Memory B cell (primary cell): ENCODE measurements around the gene TSPAN1.
A peak's percentile ranks its signal among the peaks of the same experiment; 100 is the strongest.

ENCODE experiments used
- ATAC-seq: fragments of 150-1000 bp; cut with Tn5 transposase; 2 replicates; pipeline ENCODE4 v1.10.0; 2021; ENCODE audit warnings: low read depth, mild to moderate bottlenecking, moderate library complexity
- DNase-seq, 2 donors: peaks; one replicate each; pipeline ENCODE4 v3.0.0; 2022; ENCODE audit warnings: low spot score in 2 of 2
- H3K27ac Mint-ChIP-seq: one replicate; pipeline ENCODE4 v1.8.0; 2022; ENCODE audit warnings: mild to moderate bottlenecking, moderate library complexity, mixed read lengths
- H3K27me3 Mint-ChIP-seq: one replicate; pipeline ENCODE4 v1.8.0; 2022; ENCODE audit warnings: mixed read lengths
- H3K36me3 Mint-ChIP-seq: one replicate; pipeline ENCODE4 v1.8.0; 2022; ENCODE audit warnings: mild to moderate bottlenecking, mixed read lengths
- H3K4me1 Mint-ChIP-seq: one replicate; pipeline ENCODE4 v1.8.0; 2022; ENCODE audit warnings: mixed read lengths
- H3K4me3 Mint-ChIP-seq: one replicate; pipeline ENCODE4 v1.8.0; 2022; ENCODE audit warnings: mild to moderate bottlenecking, moderate library complexity, mixed read lengths
- H3K9me3 Mint-ChIP-seq: one replicate; pipeline ENCODE4 v1.8.0; 2022; ENCODE audit warnings: mixed read lengths

Gene TSPAN1

DNA sequence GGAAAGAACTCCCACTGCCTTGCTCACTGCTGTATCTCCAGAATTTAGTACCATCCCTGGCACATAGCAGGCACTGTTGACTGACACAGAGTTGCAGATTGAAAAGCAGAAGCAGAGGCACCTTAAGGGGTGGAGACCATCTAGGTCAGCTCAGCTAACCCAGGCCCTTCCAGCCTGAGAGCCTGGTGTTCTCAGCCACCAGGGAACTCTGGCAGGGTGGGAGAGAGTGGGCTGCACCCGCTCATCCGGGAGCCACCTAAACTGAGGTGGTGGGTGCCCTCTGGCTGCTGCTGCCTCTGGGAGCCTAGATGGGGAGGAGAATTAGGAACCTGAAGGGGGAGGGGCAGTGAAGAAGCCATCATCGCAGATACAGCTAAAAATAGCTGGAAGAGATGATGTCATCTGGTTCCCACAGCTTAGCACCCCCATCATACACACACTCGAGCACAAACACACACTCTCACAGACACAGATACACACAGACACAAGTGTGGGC lies 1.5 kb upstream of the TSPAN1 start:
- ATAC-seq (peak; percentile 84), DNase-seq (no peak)
- Mint-ChIP-seq H3K4me1 (peaks cover 19% of the 10 kb centered on the region), H3K9me3 (no peaks in the 10 kb centered on the region), H3K36me3 (no peaks in the 10 kb centered on the region), H3K27ac (no peak overlapping the region), H3K4me3 (no peak overlapping the region), H3K27me3 (peaks cover 1% of the 10 kb centered on the region)

DNA sequence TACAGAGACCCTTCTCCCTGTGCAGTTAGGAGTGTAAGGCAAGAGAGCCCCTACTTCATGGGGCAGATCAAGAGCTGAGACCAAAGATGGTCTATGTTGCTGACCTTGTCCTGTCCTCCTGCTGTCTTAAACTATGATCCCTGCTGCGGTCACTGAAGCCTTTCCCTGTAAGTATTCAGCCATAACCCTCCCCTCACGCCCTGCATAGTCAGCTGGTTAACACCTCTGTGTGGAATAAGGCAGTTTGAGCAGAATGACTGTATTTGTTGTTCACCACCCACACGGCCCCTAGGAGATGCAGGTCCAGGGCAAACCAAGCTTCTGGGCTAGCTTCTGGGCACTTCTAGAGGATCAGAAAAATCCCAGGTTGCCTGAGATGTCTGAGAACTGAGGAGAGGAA lies 356 bp downstream of the TSPAN1 start:
- ATAC-seq (no peak), DNase-seq (no peak)
- peaks cover 19% of the 10 kb centered on the region for H3K4me1 Mint-ChIP-seq
- no peaks in the 10 kb centered on the region for H3K9me3 Mint-ChIP-seq
- no peaks in the 10 kb centered on the region for H3K36me3 Mint-ChIP-seq
- peaks cover 1% of the 10 kb centered on the region for H3K27me3 Mint-ChIP-seq
- H3K4me3 Mint-ChIP-seq, result no peak overlapping the region
- H3K27ac Mint-ChIP-seq, result no peak overlapping the region

DNA sequence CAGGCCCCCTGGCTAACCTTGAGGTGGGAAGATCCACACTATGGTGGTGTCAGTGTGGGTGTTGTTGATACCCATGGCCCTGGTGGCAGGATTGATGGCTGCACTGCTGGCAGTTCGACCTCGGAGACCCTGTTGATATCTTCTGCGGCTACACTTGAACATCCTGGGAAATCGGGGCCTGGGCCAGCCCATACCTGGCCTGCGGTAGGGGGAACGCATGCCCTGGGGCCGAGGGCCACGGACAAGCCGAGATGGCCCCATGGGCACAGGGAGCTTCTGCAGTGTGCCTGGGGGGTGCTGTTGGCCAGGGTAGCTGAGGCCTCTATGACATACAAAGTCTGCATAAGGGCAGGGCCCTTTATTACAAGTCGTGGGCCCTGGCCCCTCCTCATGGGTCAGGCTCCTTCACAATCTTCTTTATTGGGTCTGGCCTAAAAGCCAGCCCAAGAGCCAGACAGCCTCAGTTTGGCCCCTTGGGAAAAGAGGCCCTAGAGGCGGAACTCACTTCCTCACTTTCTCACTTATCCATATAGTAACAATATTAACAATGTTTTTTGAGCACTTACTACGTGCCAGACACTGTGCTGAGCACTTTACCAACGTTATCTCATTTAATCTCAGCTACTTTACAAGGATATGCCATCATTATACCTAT lies 1.5 kb downstream of the TSPAN1 start, which contains the start of gene P3R3URF:
P3R3URF (minus strand) TSS at position 278 of the 655 bp plus-strand sequence; CDS start at position 261, 17 bp downstream.
- DNase-seq, result no peak
- peaks cover 12% of the 10 kb centered on the region for H3K4me1 Mint-ChIP-seq
- no peak within 1 kb of the TSS for H3K4me3 Mint-ChIP-seq
- ATAC-seq, result no peak
- H3K27me3 Mint-ChIP-seq, result peaks cover 1% of the 10 kb centered on the region
- no peak within 1 kb of the TSS for H3K27ac Mint-ChIP-seq
- no peaks in the 10 kb centered on the region for H3K9me3 Mint-ChIP-seq
- H3K36me3 Mint-ChIP-seq, result no peaks in the 10 kb centered on the region

DNA sequence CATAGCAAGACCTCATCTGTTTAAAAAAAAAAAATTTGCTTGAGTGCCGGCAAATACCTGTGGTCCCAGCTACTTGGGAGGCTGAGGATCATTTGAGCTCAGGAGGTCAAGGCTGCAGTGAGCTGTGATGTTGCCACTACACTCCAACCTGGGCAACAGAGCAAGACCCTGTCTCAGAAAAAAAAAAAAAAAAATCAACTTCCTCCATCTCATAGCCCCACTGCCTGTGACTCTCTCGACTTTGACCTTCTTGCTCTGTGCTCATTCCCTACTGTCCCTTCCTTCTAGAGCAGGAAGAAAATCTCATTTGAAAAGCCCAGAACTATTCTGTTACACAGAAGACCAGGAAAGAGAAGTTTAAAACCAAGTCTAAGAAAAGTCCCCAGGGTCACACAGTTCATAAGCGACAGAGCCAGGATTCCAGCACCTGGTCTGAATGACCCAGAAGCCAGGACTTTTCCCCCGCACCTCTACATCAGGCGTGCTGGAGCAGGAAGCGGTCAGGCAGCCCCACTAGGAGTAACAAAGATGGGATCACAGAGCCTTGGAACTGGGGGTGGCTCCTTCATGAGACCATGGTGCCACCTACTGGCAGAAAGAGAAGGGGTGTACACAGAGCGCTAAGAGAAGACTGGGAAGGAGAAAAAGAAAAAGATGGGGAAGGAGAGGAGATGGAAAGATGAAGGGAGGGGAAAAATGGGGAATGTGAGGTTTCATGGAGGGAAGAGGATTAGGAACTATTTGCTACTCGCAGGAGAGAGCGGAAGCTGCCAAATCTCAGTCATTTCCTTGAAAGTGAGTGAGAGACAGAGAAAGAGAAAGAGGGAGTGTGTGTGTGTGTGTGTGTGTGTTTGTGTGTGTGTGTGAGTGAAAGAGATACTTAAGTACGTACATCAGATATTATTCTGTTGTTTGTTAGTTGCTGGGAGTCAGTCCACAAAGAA lies 4.5 kb downstream of the TSPAN1 start:
- Mint-ChIP-seq H3K4me1 (peaks cover 9% of the 10 kb centered on the region), H3K4me3 (no peak overlapping the region), H3K36me3 (no peaks in the 10 kb centered on the region), H3K9me3 (no peaks in the 10 kb centered on the region), H3K27ac (no peak overlapping the region), H3K27me3 (no peaks in the 10 kb centered on the region)
- DNase-seq (peak; percentile 63 to 66), ATAC-seq (peak; percentile 84)

DNA sequence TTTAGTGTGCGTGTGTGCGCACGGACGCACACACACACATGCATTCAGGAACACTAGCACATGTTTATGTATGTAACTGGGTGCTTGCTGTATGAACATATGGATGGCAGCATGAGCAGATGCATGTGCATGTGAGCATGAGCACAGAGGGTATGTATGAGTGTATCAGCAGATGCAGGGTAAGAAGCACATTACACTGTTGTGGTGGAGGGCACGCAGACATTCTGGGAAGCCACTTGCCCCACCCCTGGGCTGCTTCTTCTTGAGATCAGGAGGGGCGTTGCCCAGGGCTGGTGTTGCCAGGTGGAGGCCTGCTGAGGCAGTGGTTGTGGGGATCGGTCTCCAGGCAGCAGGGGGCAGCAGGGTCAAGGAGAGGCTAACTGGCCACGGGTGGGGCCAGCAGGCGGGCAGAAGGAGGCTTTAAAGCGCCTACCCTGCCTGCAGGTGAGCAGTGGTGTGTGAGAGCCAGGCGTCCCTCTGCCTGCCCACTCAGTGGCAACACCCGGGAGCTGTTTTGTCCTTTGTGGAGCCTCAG lies 5.3 kb downstream of the TSPAN1 start:
- Mint-ChIP-seq H3K27me3 (no peaks in the 10 kb centered on the region), H3K27ac (no peak overlapping the region), H3K4me3 (no peak overlapping the region), H3K9me3 (no peaks in the 10 kb centered on the region), H3K36me3 (no peaks in the 10 kb centered on the region), H3K4me1 (peaks cover 11% of the 10 kb centered on the region)
- no peak for ATAC-seq
- no peak for DNase-seq

DNA sequence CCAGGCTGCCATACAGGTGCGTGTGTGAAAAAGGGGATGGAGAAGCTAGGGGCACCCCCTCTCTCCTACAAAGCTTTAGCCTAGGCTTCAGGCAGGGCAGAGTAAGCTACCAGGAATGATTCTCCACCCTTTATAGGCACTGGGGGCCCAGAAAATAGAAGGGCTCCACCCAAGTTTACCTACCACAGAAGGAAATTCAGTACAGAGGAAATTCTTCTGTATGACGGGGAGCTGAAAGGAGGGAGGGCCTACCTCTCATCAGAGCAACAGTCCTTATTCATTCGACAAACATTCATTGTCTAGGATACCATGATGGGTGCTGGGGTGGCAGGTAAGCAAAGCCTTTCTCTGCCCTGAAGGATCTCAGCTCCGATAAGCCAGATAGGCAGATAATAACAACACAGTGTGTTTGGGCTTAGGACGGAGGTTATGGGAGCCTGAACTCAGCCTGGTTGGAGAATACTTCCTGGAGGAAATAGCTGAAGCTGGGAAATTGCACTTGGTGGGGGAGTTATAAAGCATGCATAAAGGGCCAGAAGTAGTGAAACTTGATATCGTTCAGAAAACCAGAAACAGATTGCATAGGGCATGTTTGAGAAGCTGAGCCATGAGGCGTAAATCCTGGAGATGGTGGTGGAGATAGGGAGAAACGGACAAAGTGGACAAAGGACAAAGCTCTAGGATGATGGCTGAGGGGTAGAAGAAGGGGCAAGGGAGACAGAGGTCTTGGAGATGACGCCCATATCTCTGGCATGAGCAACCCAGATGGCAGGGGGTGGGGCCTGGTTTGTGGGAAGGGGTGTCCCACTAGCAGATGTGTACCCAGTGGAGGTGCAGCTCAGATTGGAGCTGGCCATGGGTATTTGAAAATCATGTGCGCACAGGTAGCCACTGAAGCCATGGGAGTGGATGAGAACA lies 6.7 kb downstream of the TSPAN1 start:
- peaks cover 9% of the 10 kb centered on the region for H3K4me1 Mint-ChIP-seq
- no peaks in the 10 kb centered on the region for H3K36me3 Mint-ChIP-seq
- H3K27me3 Mint-ChIP-seq, result no peaks in the 10 kb centered on the region
- DNase-seq, result no peak
- ATAC-seq, result no peak
- no peaks in the 10 kb centered on the region for H3K9me3 Mint-ChIP-seq
- H3K4me3 Mint-ChIP-seq, result no peak overlapping the region
- H3K27ac Mint-ChIP-seq, result peak overlapping the region; percentile 28

DNA sequence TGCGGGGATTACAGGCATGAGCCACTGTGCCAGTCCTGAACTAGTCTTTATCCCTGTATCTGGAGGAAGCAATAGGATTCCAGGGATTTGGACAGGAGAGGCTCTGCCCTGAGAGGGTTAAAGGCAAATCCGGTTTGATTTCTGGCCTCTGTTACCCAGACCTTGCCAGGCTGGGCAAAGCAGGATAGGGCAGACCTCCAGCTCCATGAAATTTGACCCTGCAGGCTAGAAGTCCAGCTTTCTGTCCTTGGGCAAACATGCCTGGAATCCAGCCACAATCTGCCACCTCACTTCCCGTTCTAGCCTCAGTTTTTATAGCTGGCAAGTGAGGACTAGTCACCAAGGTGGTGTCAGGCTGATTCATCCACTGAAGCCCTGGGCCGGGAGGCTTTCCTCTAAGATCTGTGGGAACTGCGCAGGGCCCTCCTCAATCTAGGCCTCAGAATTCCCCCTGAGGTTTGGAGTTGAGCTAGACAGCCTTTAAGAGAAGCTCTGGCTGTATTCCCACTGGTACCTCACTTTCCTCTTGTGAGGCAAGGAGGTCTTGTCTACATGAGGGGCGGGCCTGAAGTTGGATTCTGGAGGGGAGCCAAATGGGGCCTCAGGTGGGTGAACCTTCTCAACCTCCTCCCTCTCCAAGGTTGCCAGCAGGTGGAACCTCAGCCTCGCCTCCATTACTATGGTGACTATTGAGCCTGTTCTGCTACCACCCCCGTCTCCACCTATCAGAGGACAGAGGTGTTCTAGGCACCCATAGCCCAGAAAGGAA lies 8.4 kb downstream of the TSPAN1 start:
- peak overlapping the region; percentile 70 for H3K27ac Mint-ChIP-seq
- H3K4me1 Mint-ChIP-seq, result peaks cover 9% of the 10 kb centered on the region
- peaks cover 7% of the 10 kb centered on the region for H3K36me3 Mint-ChIP-seq
- no peaks in the 10 kb centered on the region for H3K9me3 Mint-ChIP-seq
- H3K27me3 Mint-ChIP-seq, result no peaks in the 10 kb centered on the region
- H3K4me3 Mint-ChIP-seq, result no peak overlapping the region
- DNase-seq (no peak), ATAC-seq (no peak)

DNA sequence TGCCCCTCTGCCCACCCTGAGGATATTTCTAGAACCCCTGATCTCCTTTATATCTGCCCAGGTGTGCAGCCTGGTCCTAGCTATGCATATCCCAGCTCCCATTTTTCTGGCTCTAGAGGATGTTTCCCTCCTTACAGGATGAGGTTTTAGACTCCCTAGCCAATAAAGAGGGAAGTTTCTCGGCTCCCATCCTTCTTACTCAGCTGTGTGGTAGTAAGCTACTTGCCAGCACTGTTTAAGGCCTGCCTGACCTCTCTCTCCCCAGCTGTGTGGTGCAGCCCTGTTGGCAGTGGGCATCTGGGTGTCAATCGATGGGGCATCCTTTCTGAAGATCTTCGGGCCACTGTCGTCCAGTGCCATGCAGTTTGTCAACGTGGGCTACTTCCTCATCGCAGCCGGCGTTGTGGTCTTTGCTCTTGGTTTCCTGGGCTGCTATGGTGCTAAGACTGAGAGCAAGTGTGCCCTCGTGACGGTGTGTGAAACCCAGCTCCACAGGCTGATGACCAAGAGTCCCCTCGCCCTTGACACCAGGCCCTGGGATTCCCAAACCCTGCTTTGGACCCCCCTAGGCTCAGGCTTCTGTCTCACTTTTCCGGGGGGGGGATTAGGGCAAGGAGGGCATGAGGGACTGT lies 9.2 kb downstream of the TSPAN1 start:
- Mint-ChIP-seq H3K4me1 (peaks cover 9% of the 10 kb centered on the region), H3K4me3 (no peak overlapping the region), H3K27me3 (no peaks in the 10 kb centered on the region), H3K27ac (peak overlapping the region; percentile 70), H3K36me3 (peaks cover 8% of the 10 kb centered on the region), H3K9me3 (no peaks in the 10 kb centered on the region)
- ATAC-seq (peak; percentile 49), DNase-seq (no peak)

DNA sequence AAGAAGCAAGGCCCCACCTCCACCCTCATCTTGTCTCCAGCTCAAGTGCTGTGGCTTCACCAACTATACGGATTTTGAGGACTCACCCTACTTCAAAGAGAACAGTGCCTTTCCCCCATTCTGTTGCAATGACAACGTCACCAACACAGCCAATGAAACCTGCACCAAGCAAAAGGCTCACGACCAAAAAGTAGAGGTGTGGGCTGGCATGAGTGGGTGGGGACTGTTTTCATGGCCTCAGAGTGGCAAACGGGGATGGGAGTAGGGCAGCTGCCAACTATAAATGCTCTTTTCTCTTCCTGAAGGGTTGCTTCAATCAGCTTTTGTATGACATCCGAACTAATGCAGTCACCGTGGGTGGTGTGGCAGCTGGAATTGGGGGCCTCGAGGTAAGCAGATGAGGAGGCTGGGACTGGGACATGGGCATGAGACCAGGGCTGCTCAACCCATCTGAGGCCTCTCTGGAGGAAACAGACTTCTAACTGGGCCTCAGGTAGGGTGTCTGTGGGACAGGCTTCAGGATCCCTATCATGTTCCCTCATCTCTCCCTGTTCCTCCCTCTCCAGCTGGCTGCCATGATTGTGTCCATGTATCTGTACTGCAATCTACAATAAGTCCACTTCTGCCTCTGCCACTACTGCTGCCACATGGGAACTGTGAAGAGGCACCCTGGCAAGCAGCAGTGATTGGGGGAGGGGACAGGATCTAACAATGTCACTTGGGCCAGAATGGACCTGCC lies 10.2 kb downstream of the TSPAN1 start:
- no peaks in the 10 kb centered on the region for H3K9me3 Mint-ChIP-seq
- DNase-seq, result no peak
- H3K27me3 Mint-ChIP-seq, result no peaks in the 10 kb centered on the region
- H3K27ac Mint-ChIP-seq, result no peak overlapping the region
- peaks cover 13% of the 10 kb centered on the region for H3K36me3 Mint-ChIP-seq
- no peak for ATAC-seq
- peaks cover 9% of the 10 kb centered on the region for H3K4me1 Mint-ChIP-seq
- no peak overlapping the region for H3K4me3 Mint-ChIP-seq

DNA sequence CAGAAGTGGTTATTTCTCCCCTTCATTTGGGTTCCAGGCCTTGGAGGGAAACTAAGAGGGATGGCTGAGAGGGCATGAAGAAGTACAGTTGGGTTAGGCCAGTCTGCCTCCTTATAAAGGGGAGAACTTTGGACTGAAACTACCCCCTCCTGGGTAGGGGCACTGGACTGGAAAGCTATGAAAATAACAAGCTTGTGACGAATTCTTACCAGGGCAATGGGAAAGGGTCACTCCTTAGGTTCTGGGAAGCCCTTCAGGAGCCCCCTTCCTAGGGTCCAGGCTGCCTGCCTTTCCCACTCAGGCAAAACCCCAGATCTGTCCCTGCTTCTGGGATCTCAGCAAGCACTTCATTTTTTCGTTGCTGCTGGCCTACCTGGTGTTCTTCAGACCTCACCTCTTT lies 11.2 kb downstream of the TSPAN1 start:
- ATAC-seq, result no peak
- Mint-ChIP-seq H3K27me3 (no peaks in the 10 kb centered on the region), H3K4me3 (no peak overlapping the region), H3K4me1 (peaks cover 9% of the 10 kb centered on the region), H3K36me3 (peaks cover 16% of the 10 kb centered on the region), H3K9me3 (no peaks in the 10 kb centered on the region), H3K27ac (no peak overlapping the region)
- no peak for DNase-seq

DNA sequence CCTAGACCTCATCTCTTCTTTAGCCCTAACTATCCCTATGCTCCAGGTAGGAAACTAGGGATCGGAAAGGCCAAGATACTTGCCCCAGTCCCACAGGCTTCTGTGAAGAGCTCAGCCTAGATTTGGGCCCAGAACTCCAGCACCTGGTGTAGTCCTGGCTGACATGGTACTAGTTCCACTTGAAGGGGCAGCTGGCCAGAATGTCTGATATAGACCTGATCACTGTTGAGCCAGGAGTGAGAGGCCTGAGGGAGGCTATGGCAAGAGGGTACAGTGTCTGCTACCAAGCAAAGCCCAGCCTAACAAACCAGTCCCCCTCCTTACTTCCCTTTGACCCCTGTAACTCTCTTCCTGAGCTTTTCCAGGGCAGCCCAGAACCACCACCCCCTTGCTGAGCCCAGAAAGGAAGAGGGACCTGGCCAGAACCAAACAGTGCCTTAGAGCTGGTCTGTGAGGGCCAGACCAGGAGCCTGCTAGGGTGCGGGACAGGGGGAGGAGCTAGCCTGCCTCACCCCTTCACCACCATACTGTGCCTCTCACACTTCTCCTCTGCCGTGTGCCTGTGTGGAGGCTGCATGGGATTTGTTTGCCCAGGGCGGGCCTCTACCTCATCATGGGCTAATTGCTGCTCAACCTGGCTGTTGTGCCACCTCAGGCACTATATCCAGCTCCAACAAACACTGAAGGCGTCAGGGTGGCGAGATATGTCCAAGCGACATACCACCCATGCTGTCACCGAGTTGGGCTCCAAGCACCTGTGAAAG lies 12.4 kb downstream of the TSPAN1 start:
- peaks cover 9% of the 10 kb centered on the region for H3K4me1 Mint-ChIP-seq
- DNase-seq (no peak), ATAC-seq (no peak)
- no peak overlapping the region for H3K27ac Mint-ChIP-seq
- peaks cover 16% of the 10 kb centered on the region for H3K36me3 Mint-ChIP-seq
- no peak overlapping the region for H3K4me3 Mint-ChIP-seq
- no peaks in the 10 kb centered on the region for H3K9me3 Mint-ChIP-seq
- no peaks in the 10 kb centered on the region for H3K27me3 Mint-ChIP-seq
